Kidney (tissue), 22 donors: ENCODE data around the gene SLC35D3. TPM values are rescaled to one million over a fixed set of nuclear protein-coding genes. Genes with fewer than 3 reads are reported as not detected.
A peak's percentile ranks its signal among the peaks of the same experiment; 100 is the strongest.
"Not testable (repeated sequence)": the region's sequence is repeated elsewhere in the genome, so short reads cannot be mapped to it uniquely, and the experiment has no call there.

ENCODE experiments used
- DNase-seq, 5 donors: peaks; one replicate each; pipeline ENCODE4 v3.0.0-alpha.2; 2013 to 2020
- FAIRE-seq: peaks from 2 replicates; lab custom pipeline; 2012; peaks lifted over from hg19 to GRCh38; lab: Jason Lieb, UNC
- H3K27ac ChIP-seq, 2 donors: one replicate each; pipeline ENCODE4 v1.7.0; 2013; ENCODE audit warnings: low read depth in 2 of 2, low read length in 2 of 2, inconsistent platforms in 1 of 2
- H3K27me3 ChIP-seq: one replicate; pipeline ENCODE4 v1.7.1; 2013; ENCODE audit warnings: low read length, inconsistent platforms; ENCODE audit not compliant: control insufficient read depth, insufficient read depth
- H3K36me3 ChIP-seq, 3 donors: one replicate each; pipeline versions ENCODE4 v1.7.0 to v1.7.1; 2013; ENCODE audit warnings: low read length in 3 of 3, control low read depth in 1 of 3, inconsistent platforms in 1 of 3; ENCODE audit not compliant: insufficient read depth in 3 of 3, control insufficient read depth in 2 of 3
- H3K4me1 ChIP-seq, 3 donors: one replicate each; pipeline versions ENCODE4 v1.7.0 to v1.7.1; 2013; ENCODE audit warnings: low read length in 3 of 3, inconsistent platforms in 1 of 3, low read depth in 1 of 3; ENCODE audit not compliant: control insufficient read depth in 2 of 3, insufficient read depth in 2 of 3
- H3K4me3 ChIP-seq, 3 donors: one replicate each; pipeline versions ENCODE4 v1.7.0 to v1.8.1; 2013; ENCODE audit warnings: low read length in 3 of 3, control low read depth in 1 of 3, inconsistent platforms in 1 of 3
- H3K9ac ChIP-seq, 3 donors: one replicate each; pipeline versions ENCODE4 v1.7.0 to v1.7.1; 2013; ENCODE audit warnings: low read length in 3 of 3, control low read depth in 1 of 3, inconsistent platforms in 1 of 3
- H3K9me3 ChIP-seq, 3 donors: one replicate each; pipeline versions ENCODE4 v1.7.0 to v1.7.1; 2013; ENCODE audit warnings: low read length in 3 of 3, control low read depth in 1 of 3, inconsistent platforms in 1 of 3; ENCODE audit not compliant: control insufficient read depth in 2 of 3, insufficient read depth in 1 of 3
- CTCF ChIP-seq: IDR thresholded peaks from 3 replicates; pipeline ENCODE4 v1.5.1; 2012; ENCODE audit warnings: mild to moderate bottlenecking, moderate library complexity, borderline replicate concordance; ENCODE audit not compliant: insufficient read depth; ENCODE audit errors: extremely low read depth
- intact Hi-C: fragments of 100-400 bp; cut with DNase I; formaldehyde crosslinking; loops from one replicate; pipeline ENCODE4 v1.11.1; 2022
- long read RNA-seq, 10 donors: library from polyadenylated mRNA in 1 of 10; unstranded in 1 of 10; transcript quantifications; one replicate each; pipeline ENCODE4 v2.0.0 and lab custom pipeline, GENCODE V29; 2021 to 2026
- polyA plus RNA-seq: library from polyadenylated mRNA; stranded (reverse); fragments of 350-450 nt; fragmentation: Illumina TruSeq; extraction: RNeasy Lipid Tissue Mini Kit (QIAGEN cat#74804); gene quantifications from one replicate; pipeline ENCODE4 v1.2.3, GENCODE V29; 2014; ENCODE audit warnings: low read depth, low replicate concordance; ENCODE audit not compliant: insufficient read depth
- total RNA-seq: library from RNA; stranded (reverse); fragmentation: NEBNext Ultra II Directional; extraction: Animal tissue kit (Norgen Biotek cat#: 25700); gene quantifications from one replicate; pipeline ENCODE4 v1.2.1, GENCODE V29; 2021
- donor health status: control.
- donor health status: control.
- donor health status: control.
- donor health status: control.
- donor health status: control.
- donor health status: DM: yes; HTN: yes; CAD: no.
- donor health status: Normal renal cell carcinoma (clear cell type).

SLC35D3 gene
- total RNA-seq (not detected), polyA plus RNA-seq (not detected)
- long read RNA-seq, donor 1, result 0 reads
- long read RNA-seq, donor 2, result 0 reads
- long read RNA-seq, donor 3, result 0 reads
- long read RNA-seq, donor 4, result 0 reads
- long read RNA-seq, donor 5, result 0 reads
- long read RNA-seq, donor 6, result 0 reads
- long read RNA-seq, donor 7, result 0 reads
- long read RNA-seq, donor 8, result 0 reads
- long read RNA-seq, donor 9, result 0 reads
- long read RNA-seq, donor 10, result 0 reads

- Histone ChIP-seq H3K27me3 (peaks cover 21% of the 10 kb centered on the region), H3K9me3 (no peaks in the 10 kb centered on the region), H3K36me3 (no peaks in the 10 kb centered on the region), H3K9ac (no peak within 1 kb of the TSS), H3K4me1 (peaks cover 3 to 16% (median 10%) of the 10 kb centered on the region in 3 donors), H3K4me3 (peak within 1 kb of the TSS in 2 of 3 donors; percentile 40 to 50), H3K27ac (no peak within 1 kb of the TSS)
- FAIRE-seq (no peak), DNase-seq (peak in 4 of 5 donors; percentile 49 to 69 (median 52))
- TF ChIP-seq CTCF, result no peak
- intact Hi-C loops, result no loop called here
These were observed at the start of gene SLC35D3 for GRCh38 chr6:136921936-136922684. Gene SLC35D3 (plus strand): TSS chr6:136922301. CDS start chr6:136922429, 128 bp downstream.

- no peak overlapping the region for H3K27ac ChIP-seq
- peaks cover 0 to 18% (median 8%) of the 10 kb centered on the region in 3 donors for H3K9me3 ChIP-seq
- no peak overlapping the region for H3K9ac ChIP-seq
- intact Hi-C loops, result no loop called here
- no peaks in the 10 kb centered on the region for H3K4me1 ChIP-seq
- TF ChIP-seq CTCF, result no peak
- H3K27me3 ChIP-seq, result no peaks in the 10 kb centered on the region
- H3K36me3 ChIP-seq, result peaks cover 0 to 8% (median 3%) of the 10 kb centered on the region in 3 donors
- FAIRE-seq (no peak), DNase-seq (no peak)
- no peak overlapping the region for H3K4me3 ChIP-seq
These were observed 48.4 kb upstream of the SLC35D3 start for GRCh38 chr6:136873748-136874147.

- H3K27ac ChIP-seq, H3K27me3 ChIP-seq, DNase-seq, intact Hi-C loops, H3K36me3 ChIP-seq, H3K4me1 ChIP-seq, H3K9ac ChIP-seq, H3K4me3 ChIP-seq, FAIRE-seq: not testable (repeated sequence)
- H3K9me3 ChIP-seq, result peaks cover 0 to 18% (median 8%) of the 10 kb centered on the region in 3 donors
These were observed 45.6 kb upstream of the SLC35D3 start for GRCh38 chr6:136876469-136876868.
